G401.6 (cell line): ENCODE results near the gene UPK2.

Experiments
- FAIRE-seq: peaks from 2 replicates; lab custom pipeline; 2012; peaks lifted over from hg19 to GRCh38; lab: Jason Lieb, UNC

Gene UPK2

DNA sequence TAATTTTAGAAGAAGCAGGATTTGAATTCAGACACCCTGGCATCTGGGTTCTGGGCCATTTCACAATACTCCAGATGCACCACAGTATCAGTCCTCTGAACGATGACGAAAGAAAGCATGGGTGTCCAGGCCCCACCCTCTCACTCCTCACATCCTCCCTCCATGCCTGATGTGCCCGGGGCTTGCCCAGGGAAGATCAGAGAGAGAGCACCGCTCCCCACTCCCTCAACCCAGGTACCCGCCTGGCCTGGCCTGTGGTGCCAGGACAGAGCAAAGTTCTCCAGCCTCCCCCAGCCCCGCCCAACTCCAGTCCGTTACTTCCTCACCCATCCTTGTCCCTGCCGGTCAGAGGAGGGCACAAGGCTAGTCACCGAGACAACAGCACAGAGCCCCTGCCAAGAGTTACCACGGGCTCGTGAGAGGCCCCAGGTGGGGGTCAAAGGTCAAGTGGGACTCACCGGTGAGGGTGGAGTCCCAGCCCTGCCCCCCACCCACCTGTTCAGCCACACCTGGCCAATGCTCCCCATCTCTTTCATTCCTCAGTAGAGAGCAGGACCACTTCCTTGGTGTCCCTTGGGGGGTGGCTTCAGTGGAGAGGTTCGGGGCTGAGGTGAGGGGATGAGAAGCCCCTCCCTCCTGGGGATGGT, 38.5 kb upstream of the UPK2 start:
- FAIRE-seq, result no peak

DNA sequence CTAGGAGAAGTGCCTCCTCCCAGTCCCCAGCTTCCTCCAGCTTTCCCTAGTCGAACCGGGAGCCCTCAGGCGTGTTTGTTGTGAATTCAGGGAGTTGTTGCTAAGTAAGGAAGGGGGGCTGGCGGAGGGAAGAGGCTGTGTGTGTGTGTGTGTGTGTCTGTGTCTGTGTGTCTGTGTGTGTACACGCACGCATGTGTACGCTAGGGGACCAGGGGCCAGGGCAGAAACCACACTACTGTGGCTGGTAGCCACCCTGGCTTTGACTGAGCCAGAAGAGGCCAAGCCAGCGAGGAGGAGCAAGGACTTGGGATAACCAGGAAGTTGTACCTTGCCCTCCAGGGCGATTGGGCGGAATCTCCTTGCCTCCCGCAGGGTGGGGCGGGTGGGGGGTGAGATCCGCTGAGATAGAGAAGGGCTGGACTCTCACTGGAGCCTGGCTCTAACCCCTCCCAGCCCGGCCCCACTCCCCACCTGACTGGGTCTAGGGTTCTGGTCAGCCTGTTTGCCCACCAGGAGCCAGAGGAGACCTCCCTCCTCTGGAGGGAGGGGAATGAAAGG, 37.9 kb upstream of the UPK2 start:
- peak; percentile 84 for FAIRE-seq

GRCh38 chr11:118918686-118919280, 37.3 kb upstream of the UPK2 start:
- FAIRE-seq, result no peak

- FAIRE-seq, result no peak
Measured at GRCh38 chr11:118921121-118921928, 34.8 kb upstream of the UPK2 start.

DNA sequence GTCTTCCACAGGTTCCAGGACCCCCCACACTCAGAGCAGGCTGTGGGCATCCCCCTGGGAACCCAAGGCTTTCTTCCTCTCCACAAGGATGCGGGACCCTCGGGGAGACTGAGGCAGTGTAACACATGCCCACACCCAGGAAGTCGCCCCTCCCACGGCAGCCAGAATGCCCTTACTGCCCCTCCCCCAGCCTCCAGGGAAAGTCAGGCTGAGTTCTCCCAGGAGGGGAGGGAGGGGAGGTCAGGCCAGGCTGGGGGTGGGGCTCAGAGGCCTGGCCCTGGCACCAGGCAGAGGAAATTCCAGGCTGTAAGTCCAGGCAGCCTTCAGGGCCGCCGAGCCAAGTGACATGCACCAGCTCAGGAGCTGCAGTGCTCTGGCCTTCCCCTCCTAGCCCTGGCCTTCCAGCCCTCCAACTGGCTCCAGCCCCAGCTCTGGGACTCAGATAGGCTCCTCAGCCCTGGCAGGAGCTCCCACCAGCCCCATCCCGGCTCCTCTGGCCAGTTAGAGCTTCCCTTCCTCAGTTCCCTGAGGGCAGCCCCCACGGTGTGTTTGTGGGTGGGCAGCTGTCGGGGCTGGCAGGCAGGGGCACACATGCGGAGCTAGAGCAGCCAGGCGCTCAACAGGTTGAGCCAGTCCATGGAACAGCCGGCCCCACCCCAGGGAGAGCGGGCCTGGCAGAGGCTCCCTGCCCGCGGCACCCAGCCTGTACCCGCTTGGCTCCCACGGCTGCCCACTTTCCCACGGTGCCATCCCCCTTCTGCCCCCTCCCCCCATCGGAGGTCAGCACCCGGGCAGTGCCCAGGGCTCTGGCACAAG, 34.0 kb upstream of the UPK2 start:
- FAIRE-seq, result no peak

- no peak for FAIRE-seq
Measured at GRCh38 chr11:118922745-118923627, 33.1 kb upstream of the UPK2 start.

DNA sequence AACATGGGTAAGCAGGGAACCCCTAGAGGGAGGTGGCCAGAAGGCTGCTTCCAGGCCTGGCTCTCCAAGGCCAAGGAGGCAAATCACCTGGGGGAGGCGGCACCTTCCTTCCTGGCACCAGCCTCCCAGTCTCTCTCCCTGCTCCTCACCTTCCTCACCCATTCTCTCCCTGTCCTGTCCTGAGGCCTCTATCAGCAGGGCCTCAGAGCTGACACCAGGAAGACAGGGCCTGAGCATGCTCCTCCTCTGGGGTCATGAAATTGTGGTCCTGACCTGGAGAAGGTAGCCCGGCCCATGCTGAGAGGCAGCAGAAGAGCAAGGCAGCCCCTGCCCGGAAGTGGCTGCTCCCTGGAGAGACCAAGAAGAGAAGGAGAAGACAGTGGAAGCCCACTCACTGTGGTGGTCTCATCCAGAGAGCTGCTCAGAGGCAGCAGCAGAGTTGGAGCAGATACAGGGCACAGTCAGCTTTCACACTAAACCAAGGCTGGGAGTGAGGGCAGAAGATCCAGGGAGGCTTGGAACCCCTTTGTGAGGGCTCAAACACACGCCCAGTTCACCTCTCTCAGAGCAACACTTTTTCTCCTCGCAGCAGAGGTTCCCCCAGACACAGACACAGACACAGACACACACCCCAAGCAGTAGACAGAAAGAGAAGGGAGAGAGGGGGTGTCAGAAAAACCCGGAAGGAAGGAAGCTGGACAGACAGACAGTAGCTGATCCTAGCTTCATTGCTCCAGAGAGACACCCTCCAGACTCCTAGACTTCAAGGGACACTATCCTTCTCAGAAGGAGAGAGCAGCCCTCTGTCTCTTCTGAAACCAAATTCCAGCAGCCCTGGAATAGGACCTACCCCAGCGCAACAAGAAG, 32.1 kb upstream of the UPK2 start:
- FAIRE-seq, result no peak

DNA sequence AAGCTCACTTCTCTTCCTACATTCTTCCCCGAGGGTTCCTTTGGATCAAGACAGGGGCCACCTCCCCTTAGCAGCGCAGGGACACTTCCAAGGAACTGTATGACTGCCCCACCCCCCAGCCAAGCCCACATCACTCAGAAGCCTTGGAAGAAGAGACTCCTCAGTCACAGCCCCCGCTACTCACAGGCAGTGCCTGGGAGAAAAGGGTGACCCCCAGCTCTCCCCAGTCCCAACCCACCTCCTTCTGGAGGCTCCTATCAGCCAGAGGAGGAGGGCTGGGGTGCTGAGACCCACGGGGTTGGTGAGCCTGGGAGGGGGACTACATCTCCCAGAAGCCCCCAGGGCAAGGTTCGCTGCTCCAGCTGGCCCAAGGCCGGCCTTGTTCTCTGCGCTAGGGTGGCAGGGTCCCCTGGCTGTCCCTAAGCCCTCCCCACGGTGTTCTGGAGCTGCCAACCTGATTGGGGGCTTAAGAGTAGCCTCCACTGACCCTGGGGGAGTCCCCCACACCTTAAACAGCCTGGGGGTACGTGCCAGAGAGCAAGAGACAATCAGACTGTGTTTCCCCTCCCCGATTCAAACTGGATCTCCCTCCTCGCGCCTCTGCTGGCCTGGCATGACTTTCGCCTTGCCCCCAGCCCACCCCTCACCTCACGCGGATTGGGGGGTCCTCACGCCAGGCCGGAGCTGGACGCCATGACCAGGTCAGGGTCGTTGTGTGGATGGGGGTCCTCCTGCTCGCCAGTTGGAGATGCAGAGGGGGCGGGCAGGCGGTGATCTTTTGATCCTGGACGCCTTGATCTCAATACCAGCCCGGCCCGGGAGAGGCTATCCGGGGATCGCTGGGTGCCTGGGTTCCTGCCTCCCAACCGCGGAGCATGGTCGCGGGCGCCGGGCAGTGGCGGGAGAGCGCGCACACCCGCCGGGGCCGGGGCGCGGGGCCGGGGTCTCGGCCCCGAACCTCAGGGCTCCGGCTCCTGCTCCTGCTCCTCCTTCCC, 31.2 kb upstream of the UPK2 start:
- no peak for FAIRE-seq

- no peak for FAIRE-seq
Measured at GRCh38 chr11:118927554-118928100, 28.5 kb upstream of the UPK2 start.

DNA sequence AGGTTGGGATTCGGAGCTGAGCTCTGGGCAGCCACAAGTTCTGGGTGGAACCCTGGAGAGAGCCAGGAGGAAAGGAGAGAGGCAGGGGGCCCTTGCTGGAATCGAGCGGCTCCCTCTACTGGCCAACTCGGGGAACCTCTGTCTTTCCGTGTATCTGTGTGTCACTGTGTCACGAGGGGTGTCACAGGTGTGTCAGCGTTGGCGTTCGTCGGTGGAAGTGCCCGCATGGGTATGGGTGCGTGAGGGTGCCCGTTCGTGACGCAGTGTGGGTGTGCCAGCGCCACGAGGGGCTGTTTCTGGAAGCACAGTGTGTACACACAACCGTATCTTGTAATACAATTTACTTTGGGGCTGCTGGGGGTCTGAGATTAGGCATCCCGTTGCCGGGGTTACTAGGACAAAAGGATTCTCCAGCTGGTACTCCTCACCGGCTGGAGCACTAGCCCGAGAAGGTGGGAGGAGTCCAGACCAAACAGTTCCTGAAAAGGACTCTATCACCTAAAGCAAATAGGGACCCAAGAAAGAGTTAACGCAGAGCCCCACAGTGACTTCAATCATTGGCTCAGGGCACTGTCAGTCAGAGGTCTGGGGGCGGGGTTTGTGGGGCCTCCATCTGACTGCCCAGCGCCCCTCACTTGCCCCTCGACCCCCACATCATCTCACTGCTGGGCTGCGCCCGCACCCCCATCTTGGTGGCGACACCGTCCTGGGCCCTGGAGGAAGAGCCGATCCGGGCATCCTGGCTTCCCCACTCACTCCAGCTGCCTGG, 27.8 kb upstream of the UPK2 start:
- FAIRE-seq, result peak; percentile 92

- no peak for FAIRE-seq
Measured at GRCh38 chr11:118928870-118929500, 27.1 kb upstream of the UPK2 start.

DNA sequence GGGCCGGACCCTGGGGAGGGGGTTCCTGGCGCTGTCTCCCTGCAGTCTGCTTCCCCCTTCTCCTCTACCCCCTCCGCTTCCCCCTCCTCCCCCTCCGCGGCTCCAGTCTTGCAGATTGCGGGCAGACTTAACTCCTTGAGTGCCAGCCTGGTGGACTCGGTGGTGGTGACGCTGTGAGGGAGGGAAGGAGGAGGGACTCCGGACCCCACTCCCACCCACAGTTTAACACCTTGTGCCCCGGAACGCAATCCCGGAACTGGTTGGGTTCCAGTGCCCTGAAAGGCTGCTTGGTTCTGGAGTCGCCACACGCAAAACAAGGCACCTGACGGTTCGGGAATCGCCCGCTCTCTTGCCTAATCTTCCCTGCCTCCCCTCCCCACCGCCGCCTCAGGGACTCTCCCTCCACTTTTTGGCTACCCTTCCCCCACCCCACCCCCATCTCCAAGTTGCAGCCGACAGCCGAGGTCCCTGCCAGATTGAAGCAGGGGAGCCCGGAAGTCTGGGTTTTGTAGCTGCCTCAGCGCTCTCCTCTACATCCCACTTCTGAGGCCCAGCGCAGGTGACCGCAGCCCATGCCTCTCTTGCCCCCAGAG, 26.5 kb upstream of the UPK2 start:
- no peak for FAIRE-seq

DNA sequence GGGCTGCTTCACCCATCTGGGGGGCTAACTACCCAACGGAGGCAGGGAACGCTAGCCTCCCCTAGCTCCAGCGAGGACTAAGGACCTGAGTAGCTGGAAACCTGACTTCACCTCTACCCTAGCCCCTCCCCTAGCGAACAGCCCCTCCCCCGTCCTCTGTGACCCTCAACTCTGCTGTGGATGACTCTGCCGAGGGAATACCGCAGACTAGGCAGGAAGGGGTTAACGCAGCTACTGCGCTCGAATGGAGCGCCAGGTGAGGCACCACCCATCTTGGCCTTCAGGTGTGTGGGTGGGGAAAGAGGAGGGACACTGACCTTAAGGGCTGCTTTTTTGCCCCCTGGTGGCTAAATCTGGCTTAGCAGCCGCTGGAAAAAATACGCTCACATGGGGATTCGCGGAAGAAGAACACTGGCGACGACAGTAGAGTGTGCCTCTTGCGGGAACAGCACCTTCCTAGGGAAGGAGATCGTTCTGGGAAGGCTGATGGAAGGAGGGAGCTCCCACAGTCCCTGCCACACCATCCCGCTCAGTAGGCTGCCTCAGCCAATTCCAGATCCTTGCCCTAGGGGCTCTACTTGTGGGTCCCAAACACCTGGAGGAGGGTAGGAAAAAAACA, 25.9 kb upstream of the UPK2 start:
- peak; percentile 93 for FAIRE-seq

DNA sequence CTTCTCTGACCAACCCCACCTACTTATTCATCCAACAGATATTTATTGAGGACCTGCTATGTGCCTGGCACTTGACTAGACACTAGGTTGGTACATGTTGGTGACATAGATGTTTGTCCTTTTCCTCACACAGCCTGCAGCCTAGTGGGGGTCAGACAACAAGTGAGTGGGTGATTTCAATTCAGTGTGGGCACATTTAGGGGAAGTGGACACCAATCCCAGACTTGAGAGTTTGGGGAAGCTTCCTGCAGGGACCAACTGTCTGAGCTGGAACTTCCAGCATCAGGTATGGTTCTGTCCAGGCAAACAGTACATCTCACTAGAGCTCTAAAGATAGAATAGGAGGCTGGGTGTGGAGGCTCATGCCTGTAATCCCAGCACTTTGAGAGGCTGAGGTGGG, 24.5 kb upstream of the UPK2 start:
- no peak for FAIRE-seq

- FAIRE-seq, result no peak
Measured at GRCh38 chr11:118933486-118933885, 22.6 kb upstream of the UPK2 start.

GRCh38 chr11:118935376-118935775, 20.7 kb upstream of the UPK2 start:
- FAIRE-seq, result no peak
